ENCODE measurements around the gene BCAR1.

DNA sequence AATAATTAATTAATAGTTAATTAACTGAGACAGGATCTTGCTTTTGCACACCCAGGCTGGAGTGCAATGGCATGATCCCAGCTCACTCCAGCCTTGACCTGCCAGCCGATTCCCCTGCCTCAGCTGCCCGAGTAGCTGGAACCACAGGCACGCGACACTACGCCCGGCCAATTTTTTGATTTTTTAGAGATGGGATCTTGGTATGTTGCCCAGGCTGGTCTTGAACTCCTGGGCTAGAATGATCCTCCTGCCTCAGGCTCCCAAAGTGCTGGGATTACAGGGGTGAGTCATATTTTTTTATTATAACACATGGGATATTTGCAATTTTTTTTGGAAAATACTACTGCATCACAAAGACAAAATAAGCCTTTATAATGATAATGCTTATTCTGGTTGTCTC lies 30.4 kb upstream of the BCAR1 start:
- no peak for TF ChIP-seq POLR2A (IDR thresholded peaks at IDR 0.05)
- TF ChIP-seq, protein P1, sequence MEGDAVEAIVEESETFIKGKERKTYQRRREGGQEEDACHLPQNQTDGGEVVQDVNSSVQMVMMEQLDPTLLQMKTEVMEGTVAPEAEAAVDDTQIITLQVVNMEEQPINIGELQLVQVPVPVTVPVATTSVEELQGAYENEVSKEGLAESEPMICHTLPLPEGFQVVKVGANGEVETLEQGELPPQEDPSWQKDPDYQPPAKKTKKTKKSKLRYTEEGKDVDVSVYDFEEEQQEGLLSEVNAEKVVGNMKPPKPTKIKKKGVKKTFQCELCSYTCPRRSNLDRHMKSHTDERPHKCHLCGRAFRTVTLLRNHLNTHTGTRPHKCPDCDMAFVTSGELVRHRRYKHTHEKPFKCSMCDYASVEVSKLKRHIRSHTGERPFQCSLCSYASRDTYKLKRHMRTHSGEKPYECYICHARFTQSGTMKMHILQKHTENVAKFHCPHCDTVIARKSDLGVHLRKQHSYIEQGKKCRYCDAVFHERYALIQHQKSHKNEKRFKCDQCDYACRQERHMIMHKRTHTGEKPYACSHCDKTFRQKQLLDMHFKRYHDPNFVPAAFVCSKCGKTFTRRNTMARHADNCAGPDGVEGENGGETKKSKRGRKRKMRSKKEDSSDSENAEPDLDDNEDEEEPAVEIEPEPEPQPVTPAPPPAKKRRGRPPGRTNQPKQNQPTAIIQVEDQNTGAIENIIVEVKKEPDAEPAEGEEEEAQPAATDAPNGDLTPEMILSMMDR (IDR thresholded peaks at IDR 0.05) = no peak
